Upper lobe of left lung (tissue), 4 donors: Measurements from ENCODE around the gene SOWAHA.

ENCODE experiments used
- EP300 ChIP-seq, 4 donors: sonication (generic); formaldehyde crosslinking; IDR thresholded peaks; one replicate each; pipeline ENCODE4 v1.5.1; 2017; ENCODE audit warnings: antibody characterized with exemption in 4 of 4, control low read depth in 2 of 4
- POLR2A ChIP-seq, 4 donors: fragments of 450-650 bp; IDR thresholded peaks; one replicate each; pipeline ENCODE4 v1.5.1; 2016 to 2017; ENCODE audit warnings: antibody characterized with exemption in 4 of 4, mild to moderate bottlenecking in 2 of 4
- POLR2AphosphoS5 ChIP-seq, 2 donors: sonication (generic); formaldehyde crosslinking; IDR thresholded peaks; one replicate each; pipeline ENCODE4 v1.5.1; 2017; ENCODE audit warnings: antibody characterized with exemption in 2 of 2
- TF ChIP-seq, protein P1 (sequence below), 6 experiments: fragments of 450-650 bp in 4 of 6; fragments of 200-600 bp in 2 of 6; sonication (generic) in 2 of 6; IDR thresholded peaks; one replicate each; pipeline ENCODE4 v1.5.1; 2016 to 2019; ENCODE audit warnings: antibody characterized with exemption in 6 of 6

DNA sequence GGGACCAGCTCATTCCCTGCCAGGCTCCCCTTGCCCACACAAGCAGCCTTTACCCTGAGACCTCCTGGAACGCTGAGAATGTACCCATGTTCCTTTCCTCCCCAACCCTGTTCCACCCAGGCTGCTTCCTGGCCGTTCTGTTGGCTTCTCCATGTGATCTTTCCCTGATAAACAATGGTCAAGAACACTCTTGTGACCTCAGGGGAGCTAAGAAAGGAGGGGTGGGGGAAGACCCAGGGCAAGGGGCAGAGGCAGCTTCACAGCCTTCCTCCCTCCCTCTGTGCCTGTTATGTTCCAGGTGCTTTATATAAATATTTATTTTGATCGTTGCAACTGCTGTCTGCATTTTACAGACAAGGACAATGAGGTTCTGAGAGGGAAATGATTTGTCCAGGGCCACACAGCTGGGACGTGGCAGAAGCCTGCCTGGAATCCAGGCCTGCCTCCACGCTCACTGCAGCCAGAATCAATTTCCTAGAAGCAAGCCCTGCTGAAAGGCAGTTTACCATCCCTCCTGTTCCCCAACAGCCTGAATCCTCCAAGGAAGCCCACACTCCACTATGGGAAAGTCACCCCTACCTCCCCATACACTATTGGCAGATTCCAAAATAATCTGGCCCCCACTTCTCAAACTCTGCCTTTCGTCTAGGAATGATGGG, 13.5 kb downstream of the SOWAHA start:
- TF ChIP-seq, protein P1, sequence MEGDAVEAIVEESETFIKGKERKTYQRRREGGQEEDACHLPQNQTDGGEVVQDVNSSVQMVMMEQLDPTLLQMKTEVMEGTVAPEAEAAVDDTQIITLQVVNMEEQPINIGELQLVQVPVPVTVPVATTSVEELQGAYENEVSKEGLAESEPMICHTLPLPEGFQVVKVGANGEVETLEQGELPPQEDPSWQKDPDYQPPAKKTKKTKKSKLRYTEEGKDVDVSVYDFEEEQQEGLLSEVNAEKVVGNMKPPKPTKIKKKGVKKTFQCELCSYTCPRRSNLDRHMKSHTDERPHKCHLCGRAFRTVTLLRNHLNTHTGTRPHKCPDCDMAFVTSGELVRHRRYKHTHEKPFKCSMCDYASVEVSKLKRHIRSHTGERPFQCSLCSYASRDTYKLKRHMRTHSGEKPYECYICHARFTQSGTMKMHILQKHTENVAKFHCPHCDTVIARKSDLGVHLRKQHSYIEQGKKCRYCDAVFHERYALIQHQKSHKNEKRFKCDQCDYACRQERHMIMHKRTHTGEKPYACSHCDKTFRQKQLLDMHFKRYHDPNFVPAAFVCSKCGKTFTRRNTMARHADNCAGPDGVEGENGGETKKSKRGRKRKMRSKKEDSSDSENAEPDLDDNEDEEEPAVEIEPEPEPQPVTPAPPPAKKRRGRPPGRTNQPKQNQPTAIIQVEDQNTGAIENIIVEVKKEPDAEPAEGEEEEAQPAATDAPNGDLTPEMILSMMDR (IDR thresholded peaks at IDR 0.05) = no peak
- TF ChIP-seq EP300 (IDR thresholded peaks at IDR 0.05) (peak in 1 of 4 donors; percentile 53), POLR2AphosphoS5 (IDR thresholded peaks at IDR 0.05) (peak in 1 of 2 donors; percentile 72), POLR2A (IDR thresholded peaks at IDR 0.05) (no peak)
